WTC11 (cell line): Measurements from ENCODE around the gene CPSF7. TPM values are rescaled to one million over a fixed set of nuclear protein-coding genes. Genes with fewer than 3 reads are reported as not detected.

ENCODE experiments used
- ATAC-seq: fragments of 200-7000 bp; cut with Tn5 transposase; 2 replicates; pipeline ENCODE4 v1.10.0; 2021; ENCODE audit warnings: mild to moderate bottlenecking, moderate library complexity
- CTCF ChIA-PET: fragments of 300-600 bp; sonication (Branson Sonifier 250); formaldehyde crosslinking; loops from one replicate; lab custom pipeline; 2021; ENCODE audit warnings: antibody characterized with exemption; lab: Charles Lee
- POLR2A ChIA-PET: fragments of 350-600 bp; sonication (Branson Sonifier 250); formaldehyde crosslinking; loops from one replicate; lab custom pipeline; 2021; ENCODE audit warnings: antibody characterized with exemption; lab: Charles Lee
- DNase-seq: peaks from one replicate; pipeline ENCODE4 v3.0.0; 2021; ENCODE audit warnings: low spot score
- H3K27ac Mint-ChIP-seq: 2 replicates; pipeline ENCODE4 v1.8.0; 2021; ENCODE audit warnings: mixed read lengths
- H3K27me3 Mint-ChIP-seq: 2 replicates; pipeline ENCODE4 v1.8.0; 2021; ENCODE audit warnings: low read depth, mild to moderate bottlenecking, moderate library complexity, mixed read lengths
- H3K36me3 Mint-ChIP-seq: 2 replicates; pipeline ENCODE4 v1.8.0; 2021; ENCODE audit warnings: mixed read lengths
- H3K4me1 Mint-ChIP-seq: 2 replicates; pipeline ENCODE4 v1.8.0; 2022; ENCODE audit warnings: mixed read lengths
- H3K4me3 Mint-ChIP-seq: 2 replicates; pipeline ENCODE4 v1.8.0; 2021; ENCODE audit warnings: mild to moderate bottlenecking, moderate library complexity, mixed read lengths
- H3K9me3 Mint-ChIP-seq: 2 replicates; pipeline ENCODE4 v1.8.0; 2021; ENCODE audit warnings: mixed read lengths
- CREB1 ChIP-seq: sonication (generic); formaldehyde crosslinking; IDR thresholded peaks from 2 replicates; pipeline ENCODE4 v1.8.0; 2023; ENCODE audit warnings: mild to moderate bottlenecking, missing genetic modification reagents
- ELF4 ChIP-seq: sonication (generic); formaldehyde crosslinking; IDR thresholded peaks from 2 replicates; pipeline ENCODE4 v1.8.1; 2022; ENCODE audit warnings: low read depth, mild to moderate bottlenecking, moderate library complexity, missing genetic modification reagents
- FOXJ3 ChIP-seq: sonication (generic); formaldehyde crosslinking; IDR thresholded peaks from 2 replicates; pipeline ENCODE4 v1.9.0; 2021; ENCODE audit warnings: missing genetic modification reagents, mild to moderate bottlenecking, borderline replicate concordance
- GRHL2 ChIP-seq: fragments of 250-450 bp; sonication (Bioruptor Pico); IDR thresholded peaks from 2 replicates; pipeline ENCODE4 v1.8.0; 2022; ENCODE audit warnings: mild to moderate bottlenecking, moderate library complexity; ENCODE audit not compliant: insufficient replicate concordance, severe bottlenecking
- HMGA2 ChIP-seq: fragments of 250-450 bp; sonication (Bioruptor Pico); IDR thresholded peaks from 2 replicates; pipeline ENCODE4 v1.4.0; 2021; ENCODE audit warnings: mild to moderate bottlenecking, moderate library complexity
- NR1H2 ChIP-seq: sonication (generic); formaldehyde crosslinking; IDR thresholded peaks from 2 replicates; pipeline ENCODE4 v1.9.0; 2021; ENCODE audit warnings: mild to moderate bottlenecking, moderate library complexity, missing genetic modification reagents
- NR2C2 ChIP-seq: sonication (generic); formaldehyde crosslinking; IDR thresholded peaks from 2 replicates; pipeline ENCODE4 v1.8.0; 2022; ENCODE audit warnings: mild to moderate bottlenecking, missing genetic modification reagents
- PRRX2 ChIP-seq: fragments of 250-450 bp; sonication (Bioruptor Pico); IDR thresholded peaks from 2 replicates; pipeline ENCODE4 v1.8.0; 2021; ENCODE audit warnings: mild to moderate bottlenecking
- TP53 ChIP-seq: sonication (generic); formaldehyde crosslinking; IDR thresholded peaks from 2 replicates; pipeline ENCODE4 v1.8.1; 2023; ENCODE audit warnings: mild to moderate bottlenecking, missing genetic modification reagents
- ZNF121 ChIP-seq: sonication (generic); formaldehyde crosslinking; IDR thresholded peaks from 2 replicates; pipeline ENCODE4 v1.8.0; 2023; ENCODE audit warnings: missing genetic modification reagents
- ZNF232 ChIP-seq: sonication (generic); formaldehyde crosslinking; IDR thresholded peaks from 2 replicates; pipeline ENCODE4 v1.8.0; 2022; ENCODE audit warnings: mild to moderate bottlenecking, missing genetic modification reagents
- ZNF423 ChIP-seq: fragments of 250-450 bp; sonication (Bioruptor Pico); IDR thresholded peaks from 2 replicates; pipeline ENCODE4 v2.1.2; 2022; ENCODE audit warnings: mild to moderate bottlenecking, moderate library complexity
- total RNA-seq: library from RNA; stranded (reverse); gene quantifications from 3 replicates; pipeline ENCODE4 v1.2.3, GENCODE V29; 2021
- TF ChIP-seq, protein P1 (sequence below): sonication (generic); formaldehyde crosslinking; IDR thresholded peaks from 2 replicates; pipeline ENCODE4 v1.8.0; 2022; ENCODE audit warnings: missing genetic modification reagents
- TF ChIP-seq, protein P2 (sequence below): fragments of 250-450 bp; sonication (Bioruptor Pico); IDR thresholded peaks from 2 replicates; pipeline ENCODE4 v1.9.0; 2021; ENCODE audit warnings: mild to moderate bottlenecking
- TF ChIP-seq, protein P3 (sequence below): sonication (generic); formaldehyde crosslinking; IDR thresholded peaks from 2 replicates; pipeline ENCODE4 v1.8.1; 2022; ENCODE audit warnings: low read depth, missing genetic modification reagents, borderline replicate concordance
- TF ChIP-seq, protein P4 (sequence below): sonication (generic); formaldehyde crosslinking; IDR thresholded peaks from 2 replicates; pipeline ENCODE4 v1.8.0; 2022; ENCODE audit warnings: mild to moderate bottlenecking, missing genetic modification reagents
- TF ChIP-seq, protein P5 (sequence below): sonication (generic); formaldehyde crosslinking; IDR thresholded peaks from 2 replicates; pipeline ENCODE4 v1.8.0; 2023; ENCODE audit warnings: missing genetic modification reagents, mild to moderate bottlenecking, borderline replicate concordance
- TF ChIP-seq, protein P6 (sequence below): fragments of 200-600 bp; IDR thresholded peaks from 2 replicates; pipeline ENCODE4 v1.8.0; 2022; ENCODE audit warnings: antibody characterized with exemption

The CPSF7 gene
- total RNA-seq, 1 experiment from 2014 or later: 88.3 TPM

DNA sequence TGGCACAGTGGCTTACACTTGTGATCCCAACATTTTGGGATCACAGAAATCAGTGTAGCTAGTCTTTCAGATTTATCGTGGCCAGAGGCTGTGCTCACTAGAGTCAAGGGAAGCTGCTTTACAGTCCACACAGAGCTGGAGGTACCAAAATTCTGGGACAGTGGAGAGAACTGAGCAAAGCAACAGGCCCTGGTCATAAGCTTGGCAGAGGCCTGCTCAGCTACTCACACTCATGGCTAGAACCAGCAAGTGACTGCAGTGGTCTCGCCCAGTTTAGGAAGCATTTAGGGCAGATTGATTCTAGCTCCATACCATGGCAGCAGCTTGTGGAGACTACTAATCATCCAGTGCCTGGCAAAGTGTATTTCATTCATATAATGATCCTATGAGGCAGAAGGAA is 28.6 kb downstream of the CPSF7 start (continued):
- TF ChIP-seq, protein P1, sequence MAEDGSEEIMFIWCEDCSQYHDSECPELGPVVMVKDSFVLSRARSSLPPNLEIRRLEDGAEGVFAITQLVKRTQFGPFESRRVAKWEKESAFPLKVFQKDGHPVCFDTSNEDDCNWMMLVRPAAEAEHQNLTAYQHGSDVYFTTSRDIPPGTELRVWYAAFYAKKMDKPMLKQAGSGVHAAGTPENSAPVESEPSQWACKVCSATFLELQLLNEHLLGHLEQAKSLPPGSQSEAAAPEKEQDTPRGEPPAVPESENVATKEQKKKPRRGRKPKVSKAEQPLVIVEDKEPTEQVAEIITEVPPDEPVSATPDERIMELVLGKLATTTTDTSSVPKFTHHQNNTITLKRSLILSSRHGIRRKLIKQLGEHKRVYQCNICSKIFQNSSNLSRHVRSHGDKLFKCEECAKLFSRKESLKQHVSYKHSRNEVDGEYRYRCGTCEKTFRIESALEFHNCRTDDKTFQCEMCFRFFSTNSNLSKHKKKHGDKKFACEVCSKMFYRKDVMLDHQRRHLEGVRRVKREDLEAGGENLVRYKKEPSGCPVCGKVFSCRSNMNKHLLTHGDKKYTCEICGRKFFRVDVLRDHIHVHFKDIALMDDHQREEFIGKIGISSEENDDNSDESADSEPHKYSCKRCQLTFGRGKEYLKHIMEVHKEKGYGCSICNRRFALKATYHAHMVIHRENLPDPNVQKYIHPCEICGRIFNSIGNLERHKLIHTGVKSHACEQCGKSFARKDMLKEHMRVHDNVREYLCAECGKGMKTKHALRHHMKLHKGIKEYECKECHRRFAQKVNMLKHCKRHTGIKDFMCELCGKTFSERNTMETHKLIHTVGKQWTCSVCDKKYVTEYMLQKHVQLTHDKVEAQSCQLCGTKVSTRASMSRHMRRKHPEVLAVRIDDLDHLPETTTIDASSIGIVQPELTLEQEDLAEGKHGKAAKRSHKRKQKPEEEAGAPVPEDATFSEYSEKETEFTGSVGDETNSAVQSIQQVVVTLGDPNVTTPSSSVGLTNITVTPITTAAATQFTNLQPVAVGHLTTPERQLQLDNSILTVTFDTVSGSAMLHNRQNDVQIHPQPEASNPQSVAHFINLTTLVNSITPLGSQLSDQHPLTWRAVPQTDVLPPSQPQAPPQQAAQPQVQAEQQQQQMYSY (CRISPR knock-in tag): no peak

DNA sequence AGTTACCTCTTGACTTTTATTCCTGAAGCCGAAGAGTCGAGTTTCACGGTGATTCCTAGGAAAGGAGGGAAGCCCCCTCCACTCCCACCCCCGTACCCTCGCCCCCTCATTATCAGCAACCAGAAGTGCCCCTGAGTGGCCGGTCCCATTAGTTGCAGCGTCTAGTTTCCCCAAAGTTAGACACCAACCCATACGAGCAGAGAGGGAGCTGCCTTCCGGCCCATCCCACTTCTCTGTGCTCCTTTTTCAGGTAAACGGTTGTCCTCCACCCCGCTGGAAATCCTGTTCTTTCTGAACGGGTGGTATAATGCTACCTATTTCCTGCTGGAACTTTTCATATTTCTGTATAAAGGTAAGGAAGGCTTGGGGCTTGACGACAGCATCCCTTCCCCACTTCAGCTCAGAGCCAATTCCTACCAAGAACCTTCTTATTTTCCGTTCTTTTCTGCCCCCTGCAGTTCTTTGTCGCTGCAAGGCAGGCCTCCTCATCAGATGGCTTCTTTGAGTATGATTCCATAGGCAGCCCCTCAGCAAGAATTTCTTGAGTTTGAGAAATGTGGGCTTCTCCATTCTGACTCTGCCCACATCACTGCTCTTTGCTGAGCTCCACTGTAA is 36.7 kb downstream of the CPSF7 start:
- H3K9me3 Mint-ChIP-seq: peaks cover 10% of the 10 kb centered on the region
- H3K27ac Mint-ChIP-seq: peak overlapping the region; percentile 80
- H3K27me3 Mint-ChIP-seq: no peaks in the 10 kb centered on the region
- CTCF ChIA-PET: interaction anchor here (0.6 to 5.7 kb wide), 20 partner anchors 9 to 395 kb away, joined by 3 to 53 read pairs (median 4); partner anchors contain the start of genes CPSF7, CYB561A3, SDHAF2 and TKFC
- no peak for DNase-seq
- H3K4me3 Mint-ChIP-seq: peak overlapping the region; percentile 96
- H3K4me1 Mint-ChIP-seq: peaks cover 22% of the 10 kb centered on the region
- ATAC-seq: peak; percentile 14
- H3K36me3 Mint-ChIP-seq: peaks cover 32% of the 10 kb centered on the region
- TF ChIP-seq, protein P2, sequence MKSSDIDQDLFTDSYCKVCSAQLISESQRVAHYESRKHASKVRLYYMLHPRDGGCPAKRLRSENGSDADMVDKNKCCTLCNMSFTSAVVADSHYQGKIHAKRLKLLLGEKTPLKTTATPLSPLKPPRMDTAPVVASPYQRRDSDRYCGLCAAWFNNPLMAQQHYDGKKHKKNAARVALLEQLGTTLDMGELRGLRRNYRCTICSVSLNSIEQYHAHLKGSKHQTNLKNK (CRISPR knock-in tag): no peak
- no peak for TF ChIP-seq FOXJ3 (CRISPR knock-in tag)
- TF ChIP-seq, protein P3, sequence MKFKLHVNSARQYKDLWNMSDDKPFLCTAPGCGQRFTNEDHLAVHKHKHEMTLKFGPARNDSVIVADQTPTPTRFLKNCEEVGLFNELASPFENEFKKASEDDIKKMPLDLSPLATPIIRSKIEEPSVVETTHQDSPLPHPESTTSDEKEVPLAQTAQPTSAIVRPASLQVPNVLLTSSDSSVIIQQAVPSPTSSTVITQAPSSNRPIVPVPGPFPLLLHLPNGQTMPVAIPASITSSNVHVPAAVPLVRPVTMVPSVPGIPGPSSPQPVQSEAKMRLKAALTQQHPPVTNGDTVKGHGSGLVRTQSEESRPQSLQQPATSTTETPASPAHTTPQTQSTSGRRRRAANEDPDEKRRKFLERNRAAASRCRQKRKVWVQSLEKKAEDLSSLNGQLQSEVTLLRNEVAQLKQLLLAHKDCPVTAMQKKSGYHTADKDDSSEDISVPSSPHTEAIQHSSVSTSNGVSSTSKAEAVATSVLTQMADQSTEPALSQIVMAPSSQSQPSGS (CRISPR knock-in tag): no peak
- TF ChIP-seq HMGA2 (CRISPR knock-in tag): no peak
- no peak for TF ChIP-seq ZNF232
- no peak for TF ChIP-seq ELF4 (CRISPR knock-in tag)
- TF ChIP-seq CREB1: no peak
- no peak for TF ChIP-seq NR2C2 (CRISPR knock-in tag)
- TF ChIP-seq, protein P4, sequence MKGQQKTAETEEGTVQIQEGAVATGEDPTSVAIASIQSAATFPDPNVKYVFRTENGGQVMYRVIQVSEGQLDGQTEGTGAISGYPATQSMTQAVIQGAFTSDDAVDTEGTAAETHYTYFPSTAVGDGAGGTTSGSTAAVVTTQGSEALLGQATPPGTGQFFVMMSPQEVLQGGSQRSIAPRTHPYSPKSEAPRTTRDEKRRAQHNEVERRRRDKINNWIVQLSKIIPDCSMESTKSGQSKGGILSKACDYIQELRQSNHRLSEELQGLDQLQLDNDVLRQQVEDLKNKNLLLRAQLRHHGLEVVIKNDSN (CRISPR knock-in tag): no peak
- no peak for TF ChIP-seq GRHL2
- TF ChIP-seq, all 79 proteins: peak for 0
- POLR2A ChIA-PET: interaction anchor here (0.6 to 2.1 kb wide), 6 partner anchors 10 to 99 kb away, joined by 3 to 17 read pairs (median 5); partner anchors contain the start of genes CPSF7, CYB561A3, SDHAF2 and TMEM138

DNA sequence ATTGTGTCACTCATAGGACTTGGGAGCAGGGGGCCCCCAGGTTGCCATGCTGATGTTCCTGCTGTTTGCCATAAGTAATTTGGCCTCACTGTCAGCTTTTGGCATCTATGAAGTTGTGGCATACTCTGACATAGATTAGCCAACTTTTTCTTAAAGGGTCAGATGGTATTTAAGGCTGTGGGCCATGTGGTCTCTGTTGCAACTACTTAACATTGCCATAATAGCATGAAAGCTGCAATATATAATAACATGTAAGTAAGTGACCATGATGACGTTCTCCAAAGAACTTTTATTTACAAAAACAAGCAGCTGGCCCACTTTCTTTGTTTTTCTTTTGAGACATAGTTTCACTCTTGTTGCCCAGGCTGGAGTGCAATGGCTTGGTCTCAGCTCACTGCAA is 39.6 kb downstream of the CPSF7 start:
- ChIA-PET POLR2A (no interaction called here), CTCF (interaction anchor here (0.7 to 5.7 kb wide), 2 partner anchors 54 to 137 kb away, joined by 3 to 53 read pairs; no protein-coding TSS in a partner anchor)
- Mint-ChIP-seq H3K36me3 (peaks cover 12% of the 10 kb centered on the region), H3K9me3 (peaks cover 10% of the 10 kb centered on the region), H3K4me1 (peaks cover 25% of the 10 kb centered on the region), H3K27ac (no peak overlapping the region), H3K27me3 (no peaks in the 10 kb centered on the region), H3K4me3 (no peak overlapping the region)
- DNase-seq (no peak), ATAC-seq (no peak)
- TF ChIP-seq, protein P4 (CRISPR knock-in tag): no peak
- no peak for TF ChIP-seq ZNF423 (CRISPR knock-in tag)
- no peak for TF ChIP-seq ZNF121 (CRISPR knock-in tag)
- TF ChIP-seq, protein P5, sequence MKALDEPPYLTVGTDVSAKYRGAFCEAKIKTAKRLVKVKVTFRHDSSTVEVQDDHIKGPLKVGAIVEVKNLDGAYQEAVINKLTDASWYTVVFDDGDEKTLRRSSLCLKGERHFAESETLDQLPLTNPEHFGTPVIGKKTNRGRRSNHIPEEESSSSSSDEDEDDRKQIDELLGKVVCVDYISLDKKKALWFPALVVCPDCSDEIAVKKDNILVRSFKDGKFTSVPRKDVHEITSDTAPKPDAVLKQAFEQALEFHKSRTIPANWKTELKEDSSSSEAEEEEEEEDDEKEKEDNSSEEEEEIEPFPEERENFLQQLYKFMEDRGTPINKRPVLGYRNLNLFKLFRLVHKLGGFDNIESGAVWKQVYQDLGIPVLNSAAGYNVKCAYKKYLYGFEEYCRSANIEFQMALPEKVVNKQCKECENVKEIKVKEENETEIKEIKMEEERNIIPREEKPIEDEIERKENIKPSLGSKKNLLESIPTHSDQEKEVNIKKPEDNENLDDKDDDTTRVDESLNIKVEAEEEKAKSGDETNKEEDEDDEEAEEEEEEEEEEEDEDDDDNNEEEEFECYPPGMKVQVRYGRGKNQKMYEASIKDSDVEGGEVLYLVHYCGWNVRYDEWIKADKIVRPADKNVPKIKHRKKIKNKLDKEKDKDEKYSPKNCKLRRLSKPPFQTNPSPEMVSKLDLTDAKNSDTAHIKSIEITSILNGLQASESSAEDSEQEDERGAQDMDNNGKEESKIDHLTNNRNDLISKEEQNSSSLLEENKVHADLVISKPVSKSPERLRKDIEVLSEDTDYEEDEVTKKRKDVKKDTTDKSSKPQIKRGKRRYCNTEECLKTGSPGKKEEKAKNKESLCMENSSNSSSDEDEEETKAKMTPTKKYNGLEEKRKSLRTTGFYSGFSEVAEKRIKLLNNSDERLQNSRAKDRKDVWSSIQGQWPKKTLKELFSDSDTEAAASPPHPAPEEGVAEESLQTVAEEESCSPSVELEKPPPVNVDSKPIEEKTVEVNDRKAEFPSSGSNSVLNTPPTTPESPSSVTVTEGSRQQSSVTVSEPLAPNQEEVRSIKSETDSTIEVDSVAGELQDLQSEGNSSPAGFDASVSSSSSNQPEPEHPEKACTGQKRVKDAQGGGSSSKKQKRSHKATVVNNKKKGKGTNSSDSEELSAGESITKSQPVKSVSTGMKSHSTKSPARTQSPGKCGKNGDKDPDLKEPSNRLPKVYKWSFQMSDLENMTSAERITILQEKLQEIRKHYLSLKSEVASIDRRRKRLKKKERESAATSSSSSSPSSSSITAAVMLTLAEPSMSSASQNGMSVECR: no peak
- TF ChIP-seq NR1H2 (CRISPR knock-in tag): no peak
- TF ChIP-seq TP53: no peak
- TF ChIP-seq PRRX2 (CRISPR knock-in tag): no peak
- TF ChIP-seq, protein P6, sequence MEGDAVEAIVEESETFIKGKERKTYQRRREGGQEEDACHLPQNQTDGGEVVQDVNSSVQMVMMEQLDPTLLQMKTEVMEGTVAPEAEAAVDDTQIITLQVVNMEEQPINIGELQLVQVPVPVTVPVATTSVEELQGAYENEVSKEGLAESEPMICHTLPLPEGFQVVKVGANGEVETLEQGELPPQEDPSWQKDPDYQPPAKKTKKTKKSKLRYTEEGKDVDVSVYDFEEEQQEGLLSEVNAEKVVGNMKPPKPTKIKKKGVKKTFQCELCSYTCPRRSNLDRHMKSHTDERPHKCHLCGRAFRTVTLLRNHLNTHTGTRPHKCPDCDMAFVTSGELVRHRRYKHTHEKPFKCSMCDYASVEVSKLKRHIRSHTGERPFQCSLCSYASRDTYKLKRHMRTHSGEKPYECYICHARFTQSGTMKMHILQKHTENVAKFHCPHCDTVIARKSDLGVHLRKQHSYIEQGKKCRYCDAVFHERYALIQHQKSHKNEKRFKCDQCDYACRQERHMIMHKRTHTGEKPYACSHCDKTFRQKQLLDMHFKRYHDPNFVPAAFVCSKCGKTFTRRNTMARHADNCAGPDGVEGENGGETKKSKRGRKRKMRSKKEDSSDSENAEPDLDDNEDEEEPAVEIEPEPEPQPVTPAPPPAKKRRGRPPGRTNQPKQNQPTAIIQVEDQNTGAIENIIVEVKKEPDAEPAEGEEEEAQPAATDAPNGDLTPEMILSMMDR: no peak
